Neuronal stem cell (in vitro differentiated cells): ENCODE results near the gene POP7.

Experiments used
- DNase-seq: peaks from one replicate; pipeline ENCODE4 v3.0.0-alpha.2; 2013; ENCODE audit warnings: low spot score
- H2AFZ ChIP-seq: one replicate; pipeline ENCODE4 v1.6.1; 2013; ENCODE audit warnings: mild to moderate bottlenecking, low read length, inconsistent platforms
- H2AK5ac ChIP-seq: 2 replicates; pipeline ENCODE4 v1.6.1; 2013; ENCODE audit warnings: low read depth, mild to moderate bottlenecking, inconsistent platforms, low read length, moderate library complexity, mixed read lengths
- H2BK120ac ChIP-seq: 2 replicates; pipeline ENCODE4 v1.6.1; 2013; ENCODE audit warnings: low read depth, mild to moderate bottlenecking, inconsistent platforms, low read length, moderate library complexity, mixed read lengths
- H2BK12ac ChIP-seq: one replicate; pipeline ENCODE4 v1.6.1; 2013; ENCODE audit warnings: low read length, inconsistent platforms
- H2BK15ac ChIP-seq: 2 replicates; pipeline ENCODE4 v1.6.1; 2013; ENCODE audit warnings: mild to moderate bottlenecking, low read length, inconsistent platforms, mixed read lengths
- H2BK5ac ChIP-seq: one replicate; pipeline ENCODE4 v1.6.1; 2013; ENCODE audit warnings: inconsistent platforms, mild to moderate bottlenecking, low read length, moderate library complexity
- H3K14ac ChIP-seq: one replicate; pipeline ENCODE4 v1.6.1; 2013; ENCODE audit warnings: low read length, inconsistent platforms
- H3K18ac ChIP-seq: 2 replicates; pipeline ENCODE4 v1.6.1; 2013; ENCODE audit warnings: low read length, inconsistent platforms
- H3K23ac ChIP-seq: 2 replicates; pipeline ENCODE4 v1.6.1; 2013; ENCODE audit warnings: low read depth, mild to moderate bottlenecking, mixed read lengths, low read length, inconsistent platforms; ENCODE audit not compliant: poor library complexity
- H3K27ac ChIP-seq: replicated peaks from 3 replicates; pipeline ENCODE4 v1.5.1; 2013; ENCODE audit warnings: low read length, inconsistent platforms
- H3K27me3 ChIP-seq, 3 experiments: 2 replicates each; pipeline ENCODE4 v1.6.1; 2013; ENCODE audit warnings: low read length in 3 of 3, mild to moderate bottlenecking in 2 of 3, inconsistent platforms in 1 of 3, low read depth in 1 of 3, mixed read lengths in 1 of 3, moderate library complexity in 1 of 3; ENCODE audit not compliant: control insufficient read depth in 3 of 3, insufficient read depth in 3 of 3
- H3K36me3 ChIP-seq, 2 donors: replicated peaks in 1 of 2; 2 replicates each; pipeline ENCODE4 v1.6.1; 2013; ENCODE audit warnings: low read length in 2 of 2; ENCODE audit not compliant: control insufficient read depth in 2 of 2, insufficient read depth in 2 of 2
- H3K4ac ChIP-seq: 2 replicates; pipeline ENCODE4 v1.6.1; 2013; ENCODE audit warnings: inconsistent platforms, mild to moderate bottlenecking, low read length, moderate library complexity
- H3K4me1 ChIP-seq, 2 donors: 1 replicate in 1 of 2; 2 replicates in 1 of 2; pipeline ENCODE4 v1.6.1; 2013; ENCODE audit warnings: low read length in 2 of 2, low read depth in 1 of 2; ENCODE audit not compliant: control insufficient read depth in 2 of 2, insufficient read depth in 1 of 2
- H3K4me2 ChIP-seq: one replicate; pipeline ENCODE4 v1.6.1; 2013; ENCODE audit warnings: mild to moderate bottlenecking, low read length, inconsistent platforms; ENCODE audit not compliant: insufficient read depth, poor library complexity, severe bottlenecking
- H3K4me3 ChIP-seq, 2 donors: 2 replicates each; pipeline ENCODE4 v1.5.1; 2013; ENCODE audit warnings: low read length in 2 of 2, mild to moderate bottlenecking in 2 of 2, inconsistent platforms in 1 of 2, moderate library complexity in 1 of 2
- H3K79me1 ChIP-seq: one replicate; pipeline ENCODE4 v1.6.1; 2013; ENCODE audit warnings: low read depth, mild to moderate bottlenecking, inconsistent platforms, low read length, moderate library complexity
- H3K9ac ChIP-seq: one replicate; pipeline ENCODE4 v1.6.1; 2013; ENCODE audit warnings: mild to moderate bottlenecking, low read depth, low read length, inconsistent platforms; ENCODE audit not compliant: poor library complexity
- H3K9me3 ChIP-seq, 2 donors: replicated peaks in 1 of 2; 2 replicates each; pipeline versions ENCODE3 to v1.6.1; 2013; ENCODE audit warnings: low read length in 2 of 2, mild to moderate bottlenecking in 2 of 2, inconsistent platforms in 1 of 2, low read depth in 1 of 2, mixed read lengths in 1 of 2, moderate library complexity in 1 of 2; ENCODE audit not compliant: control insufficient read depth in 2 of 2, insufficient read depth in 1 of 2
- H4K8ac ChIP-seq: one replicate; pipeline ENCODE4 v1.6.1; 2013; ENCODE audit warnings: low read depth, mild to moderate bottlenecking, inconsistent platforms, low read length, moderate library complexity
- H4K91ac ChIP-seq: one replicate; pipeline ENCODE4 v1.6.1; 2013; ENCODE audit warnings: low read length, low read depth, mild to moderate bottlenecking, inconsistent platforms; ENCODE audit not compliant: poor library complexity
- WGBS, 2 donors: extraction: QIAGEN DNeasy Blood & Tissue Kit; methylation state at CpG; one replicate each; pipeline ENCODE4 v1.1.7; 2013; ENCODE audit warnings: missing lambda C conversion rate in 2 of 2, mixed read lengths in 1 of 2; ENCODE audit not compliant: insufficient read length in 2 of 2, insufficient replicate concordance in 1 of 2; ENCODE audit errors: extremely low coverage in 2 of 2; 5-methylcytosine and 5-hydroxymethylcytosine counted together

Gene POP7

GRCh38 chr7:100681491-100682227, 24.3 kb upstream of the POP7 start:
- Histone ChIP-seq H3K9ac (peak overlapping the region; percentile 60), H2BK12ac (no peak overlapping the region), H2AK5ac (no peak overlapping the region), H3K36me3 (peaks cover 69 to 100% of the 10 kb centered on the region in 2 donors), H3K4ac (no peak overlapping the region), H2AFZ (no peak overlapping the region), H3K23ac (peak overlapping the region; percentile 73), H3K14ac (peak overlapping the region; percentile 8), H4K8ac (no peak overlapping the region), H3K4me3 (no peak overlapping the region), H2BK120ac (no peak overlapping the region), H3K18ac (peak overlapping the region; percentile 28), H3K9me3 (peaks cover 0 to 1% of the 10 kb centered on the region in 2 donors), H3K4me1 (peaks cover 0 to 2% of the 10 kb centered on the region in 2 donors), H2BK5ac (peak overlapping the region; percentile 87), H3K79me1 (peaks cover 23% of the 10 kb centered on the region), H2BK15ac (no peak overlapping the region), H4K91ac (no peak overlapping the region), H3K27me3 (no peaks in the 10 kb centered on the region), H3K4me2 (no peak overlapping the region), H3K27ac (no peak overlapping the region)
- no CpG with 5 or more reads among the region's 29 CpGs for WGBS, 2 donors
- DNase-seq = no peak

DNA sequence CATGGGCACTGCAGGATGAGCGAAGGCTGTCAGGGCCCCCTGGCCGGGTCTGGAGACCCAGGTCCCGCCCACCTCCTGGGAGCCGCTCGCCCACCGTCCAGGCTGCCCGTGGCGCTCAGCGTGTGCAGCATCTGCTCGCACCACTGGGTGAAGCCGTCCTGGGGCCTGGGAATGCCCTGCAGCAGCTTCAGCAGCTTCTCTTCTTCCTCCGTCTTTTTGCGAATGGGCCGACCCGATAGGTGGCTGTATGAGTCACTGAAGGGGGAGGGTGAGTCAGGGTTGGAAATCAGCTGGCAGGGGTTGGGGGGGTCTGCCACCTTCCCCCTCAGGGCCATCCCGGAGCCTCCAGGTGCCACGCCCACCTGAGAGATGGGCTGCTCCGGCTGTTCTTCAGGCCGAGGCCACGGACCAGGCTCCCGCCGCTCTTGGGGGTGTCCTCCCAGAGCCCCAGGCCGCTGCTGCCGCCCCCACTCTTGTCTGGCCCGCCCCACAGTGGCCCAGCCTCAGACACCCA, 23.6 kb upstream of the POP7 start:
- H2AK5ac ChIP-seq = no peak overlapping the region
- H3K79me1 ChIP-seq = peaks cover 19% of the 10 kb centered on the region
- no peak overlapping the region for H2AFZ ChIP-seq
- peak overlapping the region; percentile 4 for H3K9ac ChIP-seq
- no peak overlapping the region for H4K91ac ChIP-seq
- H3K18ac ChIP-seq = no peak overlapping the region
- H2BK12ac ChIP-seq = no peak overlapping the region
- DNase-seq = no peak
- no peak overlapping the region for H3K4me2 ChIP-seq
- H2BK5ac ChIP-seq = peak overlapping the region; percentile 87
- H3K36me3 ChIP-seq = peaks cover 68 to 100% of the 10 kb centered on the region in 2 donors
- H2BK120ac ChIP-seq = no peak overlapping the region
- no peak overlapping the region for H2BK15ac ChIP-seq
- no peak overlapping the region for H3K4me3 ChIP-seq
- H3K14ac ChIP-seq = no peak overlapping the region
- H3K27me3 ChIP-seq = no peaks in the 10 kb centered on the region
- peaks cover 0 to 1% of the 10 kb centered on the region in 2 donors for H3K9me3 ChIP-seq
- no peak overlapping the region for H3K27ac ChIP-seq
- H3K4ac ChIP-seq = no peak overlapping the region
- H4K8ac ChIP-seq = peak overlapping the region; percentile 17
- no CpG with 5 or more reads among the region's 25 CpGs for WGBS, 2 donors
- H3K4me1 ChIP-seq = peaks cover 0 to 2% of the 10 kb centered on the region in 2 donors
- H3K23ac ChIP-seq = peak overlapping the region; percentile 73

GRCh38 chr7:100682991-100683658, 22.8 kb upstream of the POP7 start:
- Histone ChIP-seq H3K9ac (peak overlapping the region; percentile 60), H2AFZ (no peak overlapping the region), H3K4me2 (no peak overlapping the region), H3K79me1 (peaks cover 17% of the 10 kb centered on the region), H3K23ac (no peak overlapping the region), H2AK5ac (no peak overlapping the region), H3K14ac (no peak overlapping the region), H3K36me3 (peaks cover 68 to 100% of the 10 kb centered on the region in 2 donors), H3K18ac (no peak overlapping the region), H2BK5ac (no peak overlapping the region), H2BK120ac (no peak overlapping the region), H4K8ac (no peak overlapping the region), H4K91ac (no peak overlapping the region), H3K9me3 (peaks cover 0 to 1% of the 10 kb centered on the region in 2 donors), H3K27me3 (no peaks in the 10 kb centered on the region), H3K27ac (no peak overlapping the region), H2BK15ac (no peak overlapping the region), H3K4me1 (peaks cover 0 to 2% of the 10 kb centered on the region in 2 donors), H2BK12ac (no peak overlapping the region), H3K4ac (no peak overlapping the region), H3K4me3 (no peak overlapping the region)
- WGBS, 2 donors = no CpG with 5 or more reads among the region's 28 CpGs
- no peak for DNase-seq
